ENCODE results near the gene NMT1.

The NMT1 gene

DNA sequence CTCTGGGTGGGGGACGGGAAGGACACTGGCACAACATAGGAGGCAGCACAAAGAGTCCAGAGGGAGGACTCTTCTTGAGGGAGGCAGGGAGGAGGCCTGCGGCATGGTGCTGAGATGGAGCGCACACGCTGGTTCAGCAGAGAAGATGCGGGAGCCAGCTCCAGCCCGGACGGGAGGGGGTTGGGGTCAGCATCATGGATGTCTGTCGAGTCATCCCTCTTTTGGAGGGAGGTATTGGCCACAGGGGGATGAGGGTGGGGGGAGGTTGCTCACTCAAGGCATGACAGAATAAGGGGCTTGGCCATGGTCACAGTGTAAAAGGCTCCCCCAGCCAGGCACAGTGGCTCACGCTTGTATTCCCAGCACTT is 29.0 kb upstream of the NMT1 start:
- TF ChIP-seq ZNF510 (tag by site-specific recombination; IDR thresholded peaks at IDR 0.05; ENCODE audit: insufficient replicate concordance) (no peak), HOXD13 (CRISPR knock-in tag; IDR thresholded peaks at IDR 0.05; ENCODE audit: borderline replicate concordance) (no peak), ZNF560 (tag by site-specific recombination; IDR thresholded peaks at IDR 0.05; ENCODE audit: borderline replicate concordance) (no peak), MYNN (tag by site-specific recombination; IDR thresholded peaks at IDR 0.05; ENCODE audit: borderline replicate concordance) (no peak), ZNF324 (tag by site-specific recombination; IDR thresholded peaks at IDR 0.05) (no peak), ZNF19 (tag by site-specific recombination; IDR thresholded peaks at IDR 0.05; ENCODE audit: low read depth) (no peak), ZBTB6 (tag by site-specific recombination; IDR thresholded peaks at IDR 0.05) (no peak), ZNF48 (tag by site-specific recombination; IDR thresholded peaks at IDR 0.05) (no peak), ZNF544 (tag by site-specific recombination; IDR thresholded peaks at IDR 0.05) (no peak), ZNF530 (tag by site-specific recombination; IDR thresholded peaks at IDR 0.05; ENCODE audit: low read depth) (no peak), ZNF10 (tag by site-specific recombination; IDR thresholded peaks at IDR 0.05) (no peak), ZNF132 (tag by site-specific recombination; IDR thresholded peaks at IDR 0.05; ENCODE audit: borderline replicate concordance) (no peak), ZNF658 (tag by site-specific recombination; IDR thresholded peaks at IDR 0.05) (no peak), ZNF558 (tag by site-specific recombination; IDR thresholded peaks at IDR 0.05) (no peak), KLF7 (tag by site-specific recombination; IDR thresholded peaks at IDR 0.05; ENCODE audit: borderline replicate concordance) (no peak)
- TF ChIP-seq, protein P1, sequence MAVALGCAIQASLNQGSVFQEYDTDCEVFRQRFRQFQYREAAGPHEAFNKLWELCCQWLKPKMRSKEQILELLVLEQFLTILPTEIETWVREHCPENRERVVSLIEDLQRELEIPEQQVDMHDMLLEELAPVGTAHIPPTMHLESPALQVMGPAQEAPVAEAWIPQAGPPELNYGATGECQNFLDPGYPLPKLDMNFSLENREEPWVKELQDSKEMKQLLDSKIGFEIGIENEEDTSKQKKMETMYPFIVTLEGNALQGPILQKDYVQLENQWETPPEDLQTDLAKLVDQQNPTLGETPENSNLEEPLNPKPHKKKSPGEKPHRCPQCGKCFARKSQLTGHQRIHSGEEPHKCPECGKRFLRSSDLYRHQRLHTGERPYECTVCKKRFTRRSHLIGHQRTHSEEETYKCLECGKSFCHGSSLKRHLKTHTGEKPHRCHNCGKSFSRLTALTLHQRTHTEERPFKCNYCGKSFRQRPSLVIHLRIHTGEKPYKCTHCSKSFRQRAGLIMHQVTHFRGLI (tag by site-specific recombination; IDR thresholded peaks at IDR 0.05), result no peak
- TF ChIP-seq, protein P2, sequence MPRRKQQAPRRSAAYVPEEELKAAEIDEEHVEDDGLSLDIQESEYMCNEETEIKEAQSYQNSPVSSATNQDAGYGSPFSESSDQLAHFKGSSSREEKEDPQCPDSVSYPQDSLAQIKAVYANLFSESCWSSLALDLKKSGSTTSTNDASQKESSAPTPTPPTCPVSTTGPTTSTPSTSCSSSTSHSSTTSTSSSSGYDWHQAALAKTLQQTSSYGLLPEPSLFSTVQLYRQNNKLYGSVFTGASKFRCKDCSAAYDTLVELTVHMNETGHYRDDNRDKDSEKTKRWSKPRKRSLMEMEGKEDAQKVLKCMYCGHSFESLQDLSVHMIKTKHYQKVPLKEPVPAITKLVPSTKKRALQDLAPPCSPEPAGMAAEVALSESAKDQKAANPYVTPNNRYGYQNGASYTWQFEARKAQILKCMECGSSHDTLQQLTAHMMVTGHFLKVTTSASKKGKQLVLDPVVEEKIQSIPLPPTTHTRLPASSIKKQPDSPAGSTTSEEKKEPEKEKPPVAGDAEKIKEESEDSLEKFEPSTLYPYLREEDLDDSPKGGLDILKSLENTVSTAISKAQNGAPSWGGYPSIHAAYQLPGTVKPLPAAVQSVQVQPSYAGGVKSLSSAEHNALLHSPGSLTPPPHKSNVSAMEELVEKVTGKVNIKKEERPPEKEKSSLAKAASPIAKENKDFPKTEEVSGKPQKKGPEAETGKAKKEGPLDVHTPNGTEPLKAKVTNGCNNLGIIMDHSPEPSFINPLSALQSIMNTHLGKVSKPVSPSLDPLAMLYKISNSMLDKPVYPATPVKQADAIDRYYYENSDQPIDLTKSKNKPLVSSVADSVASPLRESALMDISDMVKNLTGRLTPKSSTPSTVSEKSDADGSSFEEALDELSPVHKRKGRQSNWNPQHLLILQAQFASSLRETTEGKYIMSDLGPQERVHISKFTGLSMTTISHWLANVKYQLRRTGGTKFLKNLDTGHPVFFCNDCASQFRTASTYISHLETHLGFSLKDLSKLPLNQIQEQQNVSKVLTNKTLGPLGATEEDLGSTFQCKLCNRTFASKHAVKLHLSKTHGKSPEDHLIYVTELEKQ (tag by site-specific recombination; IDR thresholded peaks at IDR 0.05; ENCODE audit: borderline replicate concordance), result no peak
- Histone ChIP-seq H3K27ac (ENCODE audit: extremely low read depth, low read depth, low read length) (no peak overlapping the region), H3K4me3 (ENCODE audit: low read depth, low read length) (no peak overlapping the region), H3K9me3 (ENCODE audit: control insufficient read depth, insufficient read depth, low read depth, low read length) (no peaks in the 10 kb centered on the region), H3K36me3 (ENCODE audit: control insufficient read depth in 2 of 2, insufficient read depth in 1 of 2, low read length in 2 of 2) (peaks cover 31 to 80% of the 10 kb centered on the region in 2 experiments), H3K4me1 (ENCODE audit: control insufficient read depth, insufficient read depth, low read length) (no peaks in the 10 kb centered on the region)
- POLR2A ChIA-PET, result interaction anchor here (1.0 to 1.1 kb wide), 3 partner anchors 19 to 133 kb away, joined by 3 read pairs; partner anchors contain the start of genes EFTUD2 and HEXIM1
- CTCF ChIA-PET, result interaction anchor here (0.6 to 1.2 kb wide), 3 partner anchors 10 to 203 kb away, joined by 5 to 8 read pairs (median 6); no protein-coding TSS in a partner anchor

GRCh38 chr17:45034599-45034998 is 26.5 kb upstream of the NMT1 start:
- H3K9me3 ChIP-seq (ENCODE audit: control insufficient read depth, insufficient read depth, low read depth, low read length), result no peaks in the 10 kb centered on the region
- POLR2A ChIA-PET, result interaction anchor here (1.2 kb wide), 1 partner anchor 65 kb away, joined by 5 read pairs; no protein-coding TSS in a partner anchor
- peaks cover 23 to 69% of the 10 kb centered on the region in 2 experiments for H3K36me3 ChIP-seq (ENCODE audit: control insufficient read depth in 2 of 2, insufficient read depth in 1 of 2, low read length in 2 of 2)
- 0 out of 2 replicates have a peak, but pooled peaks cover 3% of the 10 kb centered on the region for H3K4me1 ChIP-seq (ENCODE audit: control insufficient read depth, insufficient read depth, low read length)
- no peak overlapping the region for H3K4me3 ChIP-seq (ENCODE audit: low read depth, low read length)
- CTCF ChIA-PET, result interaction anchor here (0.5 to 3.1 kb wide), 4 partner anchors 13 to 114 kb away, joined by 3 to 35 read pairs (median 7); no protein-coding TSS in a partner anchor
- no peak overlapping the region for H3K27ac ChIP-seq (ENCODE audit: extremely low read depth, low read depth, low read length)
- TF ChIP-seq ZNF19 (tag by site-specific recombination; IDR thresholded peaks at IDR 0.05; ENCODE audit: low read depth) (no peak), ATF2 (tag by site-specific recombination; IDR thresholded peaks at IDR 0.05; ENCODE audit: low read depth) (no peak), ZFP3 (tag by site-specific recombination; IDR thresholded peaks at IDR 0.05; ENCODE audit: low read depth) (no peak), ZNF555 (tag by site-specific recombination; conservative IDR thresholded peaks at IDR 0.05) (no peak), ZBTB17 (tag by site-specific recombination; IDR thresholded peaks at IDR 0.05) (no peak), ZNF350 (tag by site-specific recombination; IDR thresholded peaks at IDR 0.05) (no peak), OSR2 (tag by site-specific recombination; IDR thresholded peaks at IDR 0.05) (no peak), ZNF362 (tag by site-specific recombination; IDR thresholded peaks at IDR 0.05) (no peak), YY2 (tag by site-specific recombination; IDR thresholded peaks at IDR 0.05) (no peak), ZNF10 (tag by site-specific recombination; IDR thresholded peaks at IDR 0.05) (no peak)

Data from HEK293 (cell line).